CD4-positive, alpha-beta T cell (primary cell): ENCODE results near the gene VAV2. TPM values are rescaled to one million over a fixed set of nuclear protein-coding genes. Genes with fewer than 3 reads are reported as not detected.
"Not testable (repeated sequence)": the region's sequence is repeated elsewhere in the genome, so short reads cannot be mapped to it uniquely, and the experiment has no call there.

Source experiments
- ATAC-seq: fragments of 200-7000 bp; cut with Tn5 transposase; one replicate; pipeline ENCODE4 v1.10.0; 2022; ENCODE audit warnings: mild to moderate bottlenecking; ENCODE audit not compliant: poor library complexity
- CTCF ChIA-PET: fragments of 350-600 bp; sonication (Branson Sonifier 250); formaldehyde crosslinking; loops from one replicate; lab custom pipeline; 2021; ENCODE audit warnings: antibody characterized with exemption, inconsistent platforms; lab: Charles Lee
- POLR2A ChIA-PET: fragments of 350-600 bp; sonication (Branson Sonifier 250); formaldehyde crosslinking; loops from one replicate; lab custom pipeline; 2021; ENCODE audit warnings: antibody characterized with exemption, inconsistent platforms; lab: Charles Lee
- DNase-seq, 14 experiments: peaks; one replicate each; pipeline ENCODE4 v3.0.0-alpha.2; 2013 to 2020; ENCODE audit warnings: mixed read lengths in 2 of 14
- H3K27ac ChIP-seq, 2 donors: one replicate each; pipeline versions ENCODE4 v1.5.1 to v1.7.0; 2013; ENCODE audit warnings: low read length in 2 of 2, low read depth in 1 of 2, mild to moderate bottlenecking in 1 of 2
- H3K27me3 ChIP-seq, 2 experiments: 1 replicate in 1 of 2; 2 replicates in 1 of 2; pipeline versions ENCODE4 v1.6.1 to v1.7.0; 2013; ENCODE audit warnings: low read length in 2 of 2, control low read depth in 1 of 2, mild to moderate bottlenecking in 1 of 2, moderate library complexity in 1 of 2; ENCODE audit not compliant: insufficient read depth in 2 of 2, control insufficient read depth in 1 of 2
- H3K36me3 ChIP-seq: one replicate; pipeline ENCODE4 v1.6.1; 2013; ENCODE audit warnings: low read length, control low read depth; ENCODE audit not compliant: insufficient read depth
- H3K4me1 ChIP-seq: one replicate; pipeline ENCODE4 v1.6.1; 2013; ENCODE audit warnings: low read length, control low read depth; ENCODE audit not compliant: insufficient read depth
- H3K4me3 ChIP-seq: one replicate; pipeline ENCODE4 v1.5.1; 2013; ENCODE audit warnings: mild to moderate bottlenecking, low read length, moderate library complexity
- H3K9me3 ChIP-seq, 2 experiments: 1 replicate in 1 of 2; 2 replicates in 1 of 2; pipeline versions ENCODE4 v1.6.1 to v1.7.0; 2013; ENCODE audit warnings: low read length in 2 of 2, mild to moderate bottlenecking in 2 of 2, control low read depth in 1 of 2, moderate library complexity in 1 of 2; ENCODE audit not compliant: control insufficient read depth in 1 of 2, insufficient read depth in 1 of 2
- H3K27ac Mint-ChIP-seq: one replicate; pipeline ENCODE4 v1.8.0; 2020; ENCODE audit warnings: mixed read lengths
- H3K27me3 Mint-ChIP-seq: one replicate; pipeline ENCODE4 v1.8.0; 2021; ENCODE audit warnings: mixed read lengths
- H3K36me3 Mint-ChIP-seq: one replicate; pipeline ENCODE4 v1.8.0; 2021; ENCODE audit warnings: low read depth, mixed read lengths
- H3K4me1 Mint-ChIP-seq: one replicate; pipeline ENCODE4 v1.8.0; 2021; ENCODE audit warnings: low read depth, mixed read lengths
- H3K4me3 Mint-ChIP-seq: one replicate; pipeline ENCODE4 v1.8.0; 2020; ENCODE audit warnings: mild to moderate bottlenecking, mixed read lengths
- H3K9me3 Mint-ChIP-seq: one replicate; pipeline ENCODE4 v1.8.0; 2020; ENCODE audit warnings: mixed read lengths
- CTCF ChIP-seq: fragments of 200-600 bp; IDR thresholded peaks from one replicate; pipeline ENCODE4 v1.8.0; 2022; ENCODE audit warnings: antibody characterized with exemption, mild to moderate bottlenecking
- intact Hi-C, 2 experiments: fragments of 100-400 bp; cut with DNase I in 1 of 2; cut with micrococcal nuclease in 1 of 2; formaldehyde crosslinking; loops; one replicate each; pipeline versions ENCODE4 v1.15.1 to v1.9.0; 2023 to 2025; cut with DNase I, micrococcal nuclease
- total RNA-seq, 174 experiments: library from RNA in 2 of 174; stranded (reverse) in 2 of 174; gene quantifications; one replicate each; pipeline ENCODE4 v1.2.3 and lab custom pipeline; 2021 to 2026

Gene VAV2
- total RNA-seq, 2 experiments from 2014 or later: 1.6 to 1.7 TPM

GRCh38 chr9:133752739-133753446 is 239.2 kb downstream of the VAV2 start:
- H3K4me3 ChIP-seq: no peak overlapping the region
- no peak overlapping the region for H3K4me3 Mint-ChIP-seq
- no peaks in the 10 kb centered on the region for H3K36me3 Mint-ChIP-seq
- no peaks in the 10 kb centered on the region for H3K4me1 Mint-ChIP-seq
- TF ChIP-seq CTCF: no peak
- CTCF ChIA-PET: interaction anchor here (1.5 kb wide), 1 partner anchor 10 kb away, joined by 3 read pairs; no protein-coding TSS in a partner anchor
- intact Hi-C loops: no loop called here
- no peaks in the 10 kb centered on the region for H3K9me3 ChIP-seq
- no peak overlapping the region for H3K27ac Mint-ChIP-seq
- H3K9me3 Mint-ChIP-seq: no peaks in the 10 kb centered on the region
- POLR2A ChIA-PET: no interaction called here
- DNase-seq (no peak), ATAC-seq (no peak)
- H3K27me3 ChIP-seq: peaks cover 21 to 22% of the 10 kb centered on the region in 2 experiments
- H3K4me1 ChIP-seq: no peaks in the 10 kb centered on the region
- H3K27ac ChIP-seq: no peak overlapping the region
- H3K27me3 Mint-ChIP-seq: peaks cover 55% of the 10 kb centered on the region
- no peaks in the 10 kb centered on the region for H3K36me3 ChIP-seq

GRCh38 chr9:133750982-133751649 is 241.0 kb downstream of the VAV2 start:
- no peaks in the 10 kb centered on the region for H3K4me1 ChIP-seq
- no peaks in the 10 kb centered on the region for H3K9me3 ChIP-seq
- no peaks in the 10 kb centered on the region for H3K36me3 ChIP-seq
- ChIA-PET POLR2A (no interaction called here), CTCF (no interaction called here)
- intact Hi-C loops: no loop called here
- H3K27me3 Mint-ChIP-seq: peaks cover 64% of the 10 kb centered on the region
- H3K4me3 Mint-ChIP-seq: no peak overlapping the region
- no peaks in the 10 kb centered on the region for H3K36me3 Mint-ChIP-seq
- H3K27ac ChIP-seq: no peak overlapping the region
- DNase-seq (no peak), ATAC-seq (no peak)
- no peaks in the 10 kb centered on the region for H3K4me1 Mint-ChIP-seq
- H3K27ac Mint-ChIP-seq: no peak overlapping the region
- H3K4me3 ChIP-seq: no peak overlapping the region
- no peaks in the 10 kb centered on the region for H3K9me3 Mint-ChIP-seq
- H3K27me3 ChIP-seq: peaks cover 21 to 22% of the 10 kb centered on the region in 2 experiments
- TF ChIP-seq CTCF: no peak

GRCh38 chr9:133747309-133747708 is 244.8 kb downstream of the VAV2 start:
- Histone ChIP-seq H3K27me3 (peaks cover 12 to 14% of the 10 kb centered on the region in 2 experiments), H3K36me3 (no peaks in the 10 kb centered on the region), H3K9me3 (no peaks in the 10 kb centered on the region), H3K4me1 (peaks cover 4% of the 10 kb centered on the region), H3K27ac (no peak overlapping the region), H3K4me3 (no peak overlapping the region)
- peaks cover 35% of the 10 kb centered on the region for H3K27me3 Mint-ChIP-seq
- DNase-seq (no peak), ATAC-seq (no peak)
- intact Hi-C loops: no loop called here
- H3K27ac Mint-ChIP-seq: no peak overlapping the region
- no peaks in the 10 kb centered on the region for H3K4me1 Mint-ChIP-seq
- POLR2A ChIA-PET: no interaction called here
- no peaks in the 10 kb centered on the region for H3K36me3 Mint-ChIP-seq
- H3K9me3 Mint-ChIP-seq: no peaks in the 10 kb centered on the region
- CTCF ChIA-PET: no interaction called here
- no peak overlapping the region for H3K4me3 Mint-ChIP-seq
- no peak for TF ChIP-seq CTCF

GRCh38 chr9:133744528-133744927 is 247.6 kb downstream of the VAV2 start:
- intact Hi-C loops: not testable (repeated sequence)

More at GRCh38 chr9:133744528-133744927, 247.6 kb downstream of the VAV2 start:
- CTCF ChIA-PET, H3K4me1 Mint-ChIP-seq, H3K9me3 Mint-ChIP-seq, H3K4me1 ChIP-seq, H3K36me3 ChIP-seq, H3K4me3 ChIP-seq, H3K4me3 Mint-ChIP-seq, POLR2A ChIA-PET, ATAC-seq, H3K27ac ChIP-seq, H3K9me3 ChIP-seq, H3K27ac Mint-ChIP-seq, H3K27me3 ChIP-seq, H3K36me3 Mint-ChIP-seq, DNase-seq: not testable (repeated sequence)
- H3K27me3 Mint-ChIP-seq: peaks cover 20% of the 10 kb centered on the region
